RWPE2 (cell line): ENCODE data around the gene SPPL3.

Experiments used
- ATAC-seq: fragments of 200-7000 bp; cut with Tn5 transposase; 3 replicates; pipeline ENCODE4 v1.9.1; 2021; ENCODE audit warnings: low read depth
- DNase-seq: peaks from one replicate; pipeline ENCODE4 v3.0.0-alpha.2; 2020; ENCODE audit warnings: low spot score
- H3K27ac ChIP-seq: fragments of 450-650 bp; 2 replicates; pipeline ENCODE4 v1.5.1; 2017; ENCODE audit warnings: mild to moderate bottlenecking; ENCODE audit not compliant: poor library complexity, severe bottlenecking
- H3K27me3 ChIP-seq: fragments of 250-450 bp; sonication (Bioruptor Pico); 2 replicates; pipeline ENCODE4 v1.5.1; 2021; ENCODE audit warnings: mild to moderate bottlenecking, moderate library complexity; ENCODE audit not compliant: insufficient read depth, poor library complexity, severe bottlenecking
- H3K36me3 ChIP-seq: fragments of 250-450 bp; sonication (Bioruptor Pico); 2 replicates; pipeline ENCODE4 v1.5.1; 2020; ENCODE audit warnings: low read depth, mild to moderate bottlenecking, moderate library complexity
- H3K4me1 ChIP-seq: fragments of 250-450 bp; sonication (Bioruptor Pico); 2 replicates; pipeline ENCODE4 v1.5.1; 2021; ENCODE audit warnings: mild to moderate bottlenecking, moderate library complexity; ENCODE audit not compliant: insufficient read depth, poor library complexity, severe bottlenecking
- H3K4me3 ChIP-seq: fragments of 250-450 bp; sonication (Bioruptor Pico); 2 replicates; pipeline ENCODE4 v1.5.1; 2021; ENCODE audit warnings: mild to moderate bottlenecking, moderate library complexity; ENCODE audit not compliant: severe bottlenecking
- H3K9me3 ChIP-seq: fragments of 250-450 bp; sonication (Bioruptor Pico); 2 replicates; pipeline ENCODE4 v1.5.1; 2021; ENCODE audit warnings: mild to moderate bottlenecking, moderate library complexity; ENCODE audit not compliant: severe bottlenecking
- CTCF ChIP-seq: fragments of 450-650 bp; IDR thresholded peaks from one replicate; pipeline ENCODE4 v1.5.1; 2017; ENCODE audit warnings: mild to moderate bottlenecking, moderate library complexity; ENCODE audit not compliant: poor library complexity, severe bottlenecking

SPPL3 gene

GRCh38 chr12:120738252-120739030 lies 165.7 kb downstream of the SPPL3 start:
- Histone ChIP-seq H3K4me1 (no peaks in the 10 kb centered on the region), H3K27ac (no peak overlapping the region), H3K9me3 (no peaks in the 10 kb centered on the region), H3K36me3 (no peaks in the 10 kb centered on the region), H3K27me3 (no peaks in the 10 kb centered on the region), H3K4me3 (no peak overlapping the region)
- DNase-seq (no peak), ATAC-seq (no peak)
- TF ChIP-seq CTCF: no peak

- DNase-seq: no peak
- TF ChIP-seq CTCF: no peak
- Histone ChIP-seq H3K27me3 (no peaks in the 10 kb centered on the region), H3K9me3 (no peaks in the 10 kb centered on the region), H3K27ac (no peak overlapping the region), H3K36me3 (no peaks in the 10 kb centered on the region), H3K4me1 (no peaks in the 10 kb centered on the region), H3K4me3 (no peak overlapping the region)
- ATAC-seq: no peak
Observed at GRCh38 chr12:120737557-120738251, 166.5 kb downstream of the SPPL3 start.

DNA sequence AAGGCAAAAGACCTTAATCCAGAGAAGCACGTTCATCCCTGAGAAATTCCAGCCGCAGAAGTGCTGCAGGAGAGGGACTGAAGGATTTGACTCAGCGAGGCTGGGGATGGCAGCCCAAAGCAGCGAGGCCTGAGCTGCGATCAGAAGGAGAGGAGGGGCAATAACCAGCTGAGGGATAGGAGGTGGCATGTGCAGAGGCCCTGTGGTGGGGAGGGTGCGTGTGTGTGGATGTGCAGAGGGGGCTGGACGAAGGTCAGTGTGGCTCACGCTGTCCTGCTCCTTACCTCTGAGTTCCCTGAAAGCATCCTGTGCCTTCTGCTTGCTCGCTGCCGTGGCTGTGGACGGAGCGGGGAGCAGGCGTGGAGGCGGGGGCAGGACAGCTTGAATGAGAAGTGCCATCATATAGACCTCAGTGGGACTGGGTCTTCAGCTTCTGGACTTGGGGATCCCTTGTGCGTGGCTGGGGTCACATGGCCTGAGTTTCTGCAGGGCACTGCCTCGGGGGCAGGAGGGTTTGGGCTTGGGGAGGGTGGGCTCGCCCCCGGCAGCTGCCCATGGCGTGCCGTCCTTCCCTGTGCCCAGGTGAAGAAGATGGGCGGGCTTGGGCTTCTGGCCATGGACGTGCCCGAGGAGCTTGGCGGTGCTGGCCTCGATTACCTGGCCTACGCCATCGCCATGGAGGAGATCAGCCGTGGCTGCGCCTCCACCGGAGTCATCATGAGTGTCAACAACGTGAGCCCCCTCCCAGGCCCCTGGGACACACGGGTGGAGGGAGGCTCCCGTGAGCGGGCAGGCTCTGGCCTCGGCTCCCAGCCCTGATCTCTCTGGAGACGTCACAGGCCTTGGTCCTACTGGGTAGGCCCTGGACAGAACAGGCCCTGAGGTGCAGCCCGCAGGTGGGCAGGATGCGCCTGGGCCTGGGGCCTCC lies 167.5 kb downstream of the SPPL3 start:
- Histone ChIP-seq H3K27ac (no peak overlapping the region), H3K4me3 (no peak overlapping the region), H3K4me1 (no peaks in the 10 kb centered on the region), H3K36me3 (no peaks in the 10 kb centered on the region), H3K27me3 (no peaks in the 10 kb centered on the region), H3K9me3 (no peaks in the 10 kb centered on the region)
- DNase-seq (no peak), ATAC-seq (no peak)
- TF ChIP-seq CTCF: no peak

- H3K9me3 ChIP-seq: no peaks in the 10 kb centered on the region
- no peaks in the 10 kb centered on the region for H3K27me3 ChIP-seq
- no peak for TF ChIP-seq CTCF
- DNase-seq: no peak
- H3K36me3 ChIP-seq: no peaks in the 10 kb centered on the region
- H3K27ac ChIP-seq: no peak overlapping the region
- peak; percentile 27; the same call in 1 of the 3 replicates for ATAC-seq
- no peaks in the 10 kb centered on the region for H3K4me1 ChIP-seq
- no peak overlapping the region for H3K4me3 ChIP-seq
Observed at GRCh38 chr12:120735181-120735580, 169.0 kb downstream of the SPPL3 start.
